ENCODE data around the gene TMC1. TPM values are rescaled to one million over a fixed set of nuclear protein-coding genes. Genes with fewer than 3 reads are reported as not detected.

Gene TMC1
- total and polyA plus RNA-seq, 2 of the 13 experiments (the other 11 are each of a cell fraction or from before 2014, with no cell fraction given): 0.02 to 0.03 TPM

GRCh38 chr9:72650206-72650605, 128.8 kb downstream of the TMC1 start:
- Histone ChIP-seq H3K9ac (ENCODE audit: insufficient read depth, low read depth, low read length) (no peak overlapping the region), H3K79me2 (ENCODE audit: insufficient read depth, low read length) (no peaks in the 10 kb centered on the region), H3K27me3 (ENCODE audit: control insufficient read depth in 1 of 2, insufficient read depth in 2 of 2, low read length in 2 of 2) (no peaks in the 10 kb centered on the region), H4K20me1 (ENCODE audit: insufficient read depth, low read length) (no peaks in the 10 kb centered on the region), H3K4me2 (ENCODE audit: low read depth, low read length) (no peak overlapping the region), H3K36me3 (replicated peaks in 1 of 2; ENCODE audit: control insufficient read depth in 1 of 2, insufficient read depth in 2 of 2, low read length in 2 of 2) (no peaks in the 10 kb centered on the region), H3K27ac (ENCODE audit: extremely low read length, insufficient read depth, low read length) (no peak overlapping the region), H3K9me3 (ENCODE audit: low read length) (no peaks in the 10 kb centered on the region), H2AFZ (ENCODE audit: low read length) (no peak overlapping the region), H3K4me1 (ENCODE audit: insufficient read depth, low read length) (no peaks in the 10 kb centered on the region), H3K4me3 (replicated peaks in 1 of 3; ENCODE audit: insufficient read depth in 1 of 3, low read depth in 2 of 3, low read length in 3 of 3) (no peak overlapping the region)
- 0% methylated on average over 2 of the region's 2 CpGs for WGBS (ENCODE audit: low lambda C conversion rate)
- intact Hi-C loops (cut with micrococcal nuclease; ENCODE audit: unreplicated experiment): no loop called here
- DNase-seq (ENCODE audit: low spot score) (no peak), ATAC-seq (no peak), FAIRE-seq (no peak)
- BruUV-seq (replicated peaks): no TSS peak
- in situ Hi-C loops (cut with HindIII; ENCODE audit: extremely low pct_ligation_motif_present, low pct_unique_long_range_greater_than_20kb): no loop called here
- ChIA-PET CTCF (ENCODE audit: low intra/inter-chr PET ratio, low total read pairs) (no interaction called here), POLR2A (no interaction called here)
- TF ChIP-seq KDM5A (IDR thresholded peaks at IDR 0.05; ENCODE audit: borderline replicate concordance, low read length): no peak
- TF ChIP-seq, protein P1, sequence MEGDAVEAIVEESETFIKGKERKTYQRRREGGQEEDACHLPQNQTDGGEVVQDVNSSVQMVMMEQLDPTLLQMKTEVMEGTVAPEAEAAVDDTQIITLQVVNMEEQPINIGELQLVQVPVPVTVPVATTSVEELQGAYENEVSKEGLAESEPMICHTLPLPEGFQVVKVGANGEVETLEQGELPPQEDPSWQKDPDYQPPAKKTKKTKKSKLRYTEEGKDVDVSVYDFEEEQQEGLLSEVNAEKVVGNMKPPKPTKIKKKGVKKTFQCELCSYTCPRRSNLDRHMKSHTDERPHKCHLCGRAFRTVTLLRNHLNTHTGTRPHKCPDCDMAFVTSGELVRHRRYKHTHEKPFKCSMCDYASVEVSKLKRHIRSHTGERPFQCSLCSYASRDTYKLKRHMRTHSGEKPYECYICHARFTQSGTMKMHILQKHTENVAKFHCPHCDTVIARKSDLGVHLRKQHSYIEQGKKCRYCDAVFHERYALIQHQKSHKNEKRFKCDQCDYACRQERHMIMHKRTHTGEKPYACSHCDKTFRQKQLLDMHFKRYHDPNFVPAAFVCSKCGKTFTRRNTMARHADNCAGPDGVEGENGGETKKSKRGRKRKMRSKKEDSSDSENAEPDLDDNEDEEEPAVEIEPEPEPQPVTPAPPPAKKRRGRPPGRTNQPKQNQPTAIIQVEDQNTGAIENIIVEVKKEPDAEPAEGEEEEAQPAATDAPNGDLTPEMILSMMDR (CRISPR knock-in tag; IDR thresholded peaks at IDR 0.05): no peak
- TF ChIP-seq ZNF768 (CRISPR knock-in tag; IDR thresholded peaks at IDR 0.05): no peak

- ChIA-PET POLR2A (no interaction called here), CTCF (ENCODE audit: low intra/inter-chr PET ratio, low total read pairs) (no interaction called here)
- H3K4me3 ChIP-seq (replicated peaks in 1 of 3; ENCODE audit: insufficient read depth in 1 of 3, low read depth in 2 of 3, low read length in 3 of 3): no peak overlapping the region
- H3K4me1 ChIP-seq (ENCODE audit: insufficient read depth, low read length): no peaks in the 10 kb centered on the region
- H3K9ac ChIP-seq (ENCODE audit: insufficient read depth, low read depth, low read length): no peak overlapping the region
- BruUV-seq (replicated peaks): no TSS peak
- in situ Hi-C loops (cut with HindIII; ENCODE audit: extremely low pct_ligation_motif_present, low pct_unique_long_range_greater_than_20kb): no loop called here
- WGBS (ENCODE audit: low lambda C conversion rate): 37% methylated on average over 12 of the region's 12 CpGs
- FAIRE-seq (no peak), DNase-seq (ENCODE audit: low spot score) (no peak), ATAC-seq (no peak)
- H3K9me3 ChIP-seq (ENCODE audit: low read length): no peaks in the 10 kb centered on the region
- no peaks in the 10 kb centered on the region for H3K79me2 ChIP-seq (ENCODE audit: insufficient read depth, low read length)
- H3K27ac ChIP-seq (ENCODE audit: extremely low read length, insufficient read depth, low read length): no peak overlapping the region
- no peaks in the 10 kb centered on the region for H3K36me3 ChIP-seq (replicated peaks in 1 of 2; ENCODE audit: control insufficient read depth in 1 of 2, insufficient read depth in 2 of 2, low read length in 2 of 2)
- no peaks in the 10 kb centered on the region for H4K20me1 ChIP-seq (ENCODE audit: insufficient read depth, low read length)
- intact Hi-C loops (cut with micrococcal nuclease; ENCODE audit: unreplicated experiment): no loop called here
- no peaks in the 10 kb centered on the region for H3K27me3 ChIP-seq (ENCODE audit: control insufficient read depth in 1 of 2, insufficient read depth in 2 of 2, low read length in 2 of 2)
- no peak overlapping the region for H3K4me2 ChIP-seq (ENCODE audit: low read depth, low read length)
- H2AFZ ChIP-seq (ENCODE audit: low read length): no peak overlapping the region
- TF ChIP-seq, protein P2, sequence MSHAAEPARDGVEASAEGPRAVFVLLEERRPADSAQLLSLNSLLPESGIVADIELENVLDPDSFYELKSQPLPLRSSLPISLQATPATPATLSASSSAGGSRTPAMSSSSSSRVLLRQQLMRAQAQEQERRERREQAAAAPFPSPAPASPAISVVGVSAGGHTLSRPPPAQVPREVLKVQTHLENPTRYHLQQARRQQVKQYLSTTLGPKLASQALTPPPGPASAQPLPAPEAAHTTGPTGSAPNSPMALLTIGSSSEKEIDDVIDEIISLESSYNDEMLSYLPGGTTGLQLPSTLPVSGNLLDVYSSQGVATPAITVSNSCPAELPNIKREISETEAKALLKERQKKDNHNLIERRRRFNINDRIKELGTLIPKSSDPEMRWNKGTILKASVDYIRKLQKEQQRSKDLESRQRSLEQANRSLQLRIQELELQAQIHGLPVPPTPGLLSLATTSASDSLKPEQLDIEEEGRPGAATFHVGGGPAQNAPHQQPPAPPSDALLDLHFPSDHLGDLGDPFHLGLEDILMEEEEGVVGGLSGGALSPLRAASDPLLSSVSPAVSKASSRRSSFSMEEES (CRISPR knock-in tag; IDR thresholded peaks at IDR 0.05): no peak
- no peak for TF ChIP-seq ZNF441 (CRISPR knock-in tag; IDR thresholded peaks at IDR 0.05; ENCODE audit: borderline replicate concordance)
- TF ChIP-seq, protein P3, sequence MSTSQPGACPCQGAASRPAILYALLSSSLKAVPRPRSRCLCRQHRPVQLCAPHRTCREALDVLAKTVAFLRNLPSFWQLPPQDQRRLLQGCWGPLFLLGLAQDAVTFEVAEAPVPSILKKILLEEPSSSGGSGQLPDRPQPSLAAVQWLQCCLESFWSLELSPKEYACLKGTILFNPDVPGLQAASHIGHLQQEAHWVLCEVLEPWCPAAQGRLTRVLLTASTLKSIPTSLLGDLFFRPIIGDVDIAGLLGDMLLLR (CRISPR knock-in tag; IDR thresholded peaks at IDR 0.05): no peak
- TF ChIP-seq, protein P4, sequence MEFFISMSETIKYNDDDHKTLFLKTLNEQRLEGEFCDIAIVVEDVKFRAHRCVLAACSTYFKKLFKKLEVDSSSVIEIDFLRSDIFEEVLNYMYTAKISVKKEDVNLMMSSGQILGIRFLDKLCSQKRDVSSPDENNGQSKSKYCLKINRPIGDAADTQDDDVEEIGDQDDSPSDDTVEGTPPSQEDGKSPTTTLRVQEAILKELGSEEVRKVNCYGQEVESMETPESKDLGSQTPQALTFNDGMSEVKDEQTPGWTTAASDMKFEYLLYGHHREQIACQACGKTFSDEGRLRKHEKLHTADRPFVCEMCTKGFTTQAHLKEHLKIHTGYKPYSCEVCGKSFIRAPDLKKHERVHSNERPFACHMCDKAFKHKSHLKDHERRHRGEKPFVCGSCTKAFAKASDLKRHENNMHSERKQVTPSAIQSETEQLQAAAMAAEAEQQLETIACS (CRISPR knock-in tag; IDR thresholded peaks at IDR 0.05): no peak
These were observed 134.6 kb downstream of the TMC1 start for GRCh38 chr9:72656021-72656420.

Measured in HepG2 (cell line).